CD4-positive, alpha-beta T cell treated with Interleukin-1 beta for 1 hour (primary cell): ENCODE measurements around the gene SERINC2.
A peak's percentile ranks its signal among the peaks of the same experiment; 100 is the strongest.
"Not testable (repeated sequence)": the region's sequence is repeated elsewhere in the genome, so short reads cannot be mapped to it uniquely, and the experiment has no call there.

Experiments used
- DNase-seq, 2 donors: peaks; one replicate each; pipeline ENCODE4 v3.0.0-alpha.2; 2020 to 2022

SERINC2 gene

DNA sequence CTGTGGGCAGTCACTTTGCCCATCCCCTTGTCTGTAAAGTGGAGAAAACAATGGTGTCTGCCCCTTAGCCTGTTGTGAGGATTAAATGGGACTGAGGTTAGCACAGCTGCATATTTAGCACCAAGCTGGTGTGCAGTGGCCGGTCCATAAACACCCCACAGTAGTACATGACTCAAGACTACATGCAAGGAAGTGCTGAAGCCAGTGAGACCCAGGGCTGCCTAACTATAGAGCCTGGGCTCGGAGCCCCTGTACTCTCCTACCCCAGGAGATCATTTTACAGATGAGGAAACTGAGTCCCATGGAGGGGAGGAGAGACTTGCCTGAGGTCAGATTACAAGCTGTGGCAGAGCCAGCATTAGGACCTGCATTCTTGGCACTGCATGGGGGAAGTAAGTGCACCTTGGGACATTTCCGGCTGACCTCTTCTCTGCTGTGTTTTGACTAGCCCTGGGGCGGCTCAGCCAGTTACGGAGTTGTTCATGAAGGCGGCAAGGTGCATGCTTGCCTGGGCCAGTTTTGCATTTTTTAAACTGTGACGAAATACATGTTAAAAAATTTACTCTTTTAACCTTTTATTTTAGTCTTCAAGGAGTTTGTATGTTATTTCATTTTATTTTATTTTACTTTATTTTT, 3.2 kb downstream of the SERINC2 start:
- DNase-seq, result no peak

DNA sequence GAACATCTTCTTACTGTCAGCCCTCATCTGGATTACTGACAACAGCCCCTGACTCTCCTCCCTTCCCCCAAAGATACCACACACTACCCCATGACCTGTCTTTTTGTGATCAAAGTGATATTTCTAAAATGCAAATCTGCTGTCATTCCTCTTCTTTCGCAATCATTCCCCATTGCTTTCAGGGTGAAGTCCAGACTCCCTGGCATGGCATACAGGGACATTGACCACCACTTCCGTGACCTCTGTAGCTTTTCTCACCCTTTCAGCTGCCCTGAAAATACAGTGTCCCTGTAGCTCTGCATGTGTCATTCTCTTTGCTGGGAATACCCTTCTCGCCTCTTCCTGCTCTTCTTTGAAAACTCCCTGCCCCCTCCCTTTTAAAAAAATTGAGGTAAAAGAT, 4.1 kb downstream of the SERINC2 start:
- DNase-seq, result no peak

GRCh38 chr1:31418626-31419323, 5.8 kb downstream of the SERINC2 start:
- no peak for DNase-seq

GRCh38 chr1:31420716-31421115, 7.7 kb downstream of the SERINC2 start:
- no peak for DNase-seq

GRCh38 chr1:31421371-31422040, 8.5 kb downstream of the SERINC2 start:
- no peak for DNase-seq

- peak; percentile 52 to 65 for DNase-seq
Observed at GRCh38 chr1:31422505-31423319, 9.7 kb downstream of the SERINC2 start.

GRCh38 chr1:31423418-31423947, 10.5 kb downstream of the SERINC2 start:
- DNase-seq, result peak in 1 of 2 donors; percentile 75

- no peak for DNase-seq
Observed at GRCh38 chr1:31424568-31424967, 11.6 kb downstream of the SERINC2 start.

GRCh38 chr1:31425301-31426081, 12.5 kb downstream of the SERINC2 start:
- DNase-seq, result no peak

GRCh38 chr1:31426249-31426922, 13.4 kb downstream of the SERINC2 start:
- no peak for DNase-seq

DNA sequence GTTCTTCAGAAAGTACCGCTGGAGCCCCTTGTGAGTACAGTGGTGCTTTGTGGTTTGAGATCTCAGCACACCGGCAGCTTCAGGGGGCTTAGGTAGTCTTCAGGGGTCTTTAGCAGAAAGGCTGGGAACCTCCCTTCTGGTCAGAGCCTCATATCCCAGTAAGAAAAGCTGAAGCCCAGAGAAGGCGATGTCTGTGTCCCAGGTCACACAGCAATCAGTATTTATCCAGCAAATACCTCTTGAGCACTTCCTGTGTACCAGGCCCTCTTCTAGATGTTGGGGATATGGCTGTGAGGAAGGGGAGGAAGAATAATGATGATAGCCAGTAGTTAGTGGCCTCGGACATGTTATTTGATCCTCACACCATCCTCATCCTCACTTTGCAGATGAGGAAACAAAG, 14.3 kb downstream of the SERINC2 start:
- DNase-seq, result no peak

GRCh38 chr1:31428436-31429221, 15.6 kb downstream of the SERINC2 start:
- no peak for DNase-seq

DNA sequence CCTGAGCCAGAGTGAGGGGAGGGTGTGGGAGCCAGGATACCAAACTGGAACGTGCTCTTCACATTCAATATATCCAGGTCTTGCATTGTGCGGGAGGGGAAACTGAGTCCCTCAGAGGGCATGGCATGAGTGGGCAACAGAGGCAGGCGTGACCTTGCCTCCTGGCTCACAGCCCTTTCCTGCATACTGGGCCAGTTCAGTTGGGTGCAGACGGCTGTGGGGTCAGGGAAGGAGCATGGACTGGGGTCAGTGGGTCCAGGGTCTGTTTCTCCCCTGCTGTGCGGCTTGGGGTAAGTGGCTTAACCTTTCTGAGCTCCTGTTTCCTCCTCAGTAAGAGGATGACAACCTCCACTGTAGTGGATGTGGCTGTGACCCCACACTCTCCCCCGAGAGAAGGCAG, 16.6 kb downstream of the SERINC2 start:
- DNase-seq, result no peak

DNA sequence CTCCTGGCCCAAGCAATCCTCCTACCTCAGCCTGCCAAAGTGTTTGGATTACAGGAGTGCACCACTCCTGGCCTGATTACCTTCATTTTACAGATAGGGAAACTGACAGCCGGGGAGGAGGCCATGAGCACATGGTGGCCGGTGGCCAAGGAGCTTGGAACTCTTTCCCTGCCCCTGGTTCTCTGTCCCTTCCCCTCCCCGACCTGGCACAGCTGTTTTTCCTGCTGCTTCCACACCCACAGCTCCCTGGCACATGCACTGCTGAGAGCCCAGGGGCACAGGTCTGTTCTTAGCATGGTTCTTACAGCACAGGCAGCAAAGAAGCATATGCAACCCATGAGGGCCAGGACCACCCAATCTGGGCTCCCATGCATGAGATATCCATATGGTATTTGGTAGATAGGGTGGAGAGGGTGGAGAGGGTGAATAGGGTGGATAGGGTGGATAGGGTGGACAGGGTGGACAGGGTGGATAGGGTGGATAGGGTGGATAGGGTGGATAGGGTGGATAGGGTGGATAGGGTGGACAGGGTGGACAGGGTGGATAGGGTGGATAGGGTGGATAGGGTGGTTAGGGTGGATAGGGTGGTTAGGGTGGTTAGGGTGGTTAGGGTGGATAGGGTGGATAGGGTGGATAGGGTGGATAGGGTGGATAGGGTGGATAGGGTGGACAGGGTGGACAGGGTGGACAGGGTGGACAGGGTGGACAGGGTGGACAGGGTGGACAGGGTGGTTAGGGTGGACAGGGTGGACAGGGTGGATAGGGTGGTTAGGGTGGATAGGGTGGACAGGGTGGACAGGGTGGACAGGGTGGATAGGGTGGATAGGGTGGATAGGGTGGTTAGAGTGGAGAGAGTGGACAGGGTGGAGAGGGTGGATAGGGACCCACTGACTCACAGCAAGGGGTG, 18.6 kb downstream of the SERINC2 start:
- DNase-seq, result not testable (repeated sequence)

- DNase-seq, result no peak
Observed at GRCh38 chr1:31432592-31433395, 19.8 kb downstream of the SERINC2 start.

GRCh38 chr1:31433396-31433930, 20.4 kb downstream of the SERINC2 start:
- no peak for DNase-seq

DNA sequence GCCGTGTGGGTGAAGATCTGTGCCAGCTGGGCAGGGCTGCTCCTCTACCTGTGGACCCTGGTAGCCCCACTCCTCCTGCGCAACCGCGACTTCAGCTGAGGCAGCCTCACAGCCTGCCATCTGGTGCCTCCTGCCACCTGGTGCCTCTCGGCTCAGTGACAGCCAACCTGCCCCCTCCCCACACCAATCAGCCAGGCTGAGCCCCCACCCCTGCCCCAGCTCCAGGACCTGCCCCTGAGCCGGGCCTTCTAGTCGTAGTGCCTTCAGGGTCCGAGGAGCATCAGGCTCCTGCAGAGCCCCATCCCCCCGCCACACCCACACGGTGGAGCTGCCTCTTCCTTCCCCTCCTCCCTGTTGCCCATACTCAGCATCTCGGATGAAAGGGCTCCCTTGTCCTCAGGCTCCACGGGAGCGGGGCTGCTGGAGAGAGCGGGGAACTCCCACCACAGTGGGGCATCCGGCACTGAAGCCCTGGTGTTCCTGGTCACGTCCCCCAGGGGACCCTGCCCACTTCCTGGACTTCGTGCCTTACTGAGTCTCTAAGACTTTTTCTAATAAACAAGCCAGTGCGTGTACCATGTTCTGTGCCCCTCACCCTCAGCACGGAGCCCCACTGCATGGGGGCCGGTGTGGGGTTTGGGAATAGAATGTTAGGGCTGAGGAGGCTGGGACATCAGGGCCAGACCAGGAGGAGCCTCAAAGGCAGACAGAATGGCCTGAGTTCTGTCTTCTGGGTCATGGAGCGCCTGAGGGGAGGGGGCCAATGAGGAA, 21.3 kb downstream of the SERINC2 start:
- no peak for DNase-seq

DNA sequence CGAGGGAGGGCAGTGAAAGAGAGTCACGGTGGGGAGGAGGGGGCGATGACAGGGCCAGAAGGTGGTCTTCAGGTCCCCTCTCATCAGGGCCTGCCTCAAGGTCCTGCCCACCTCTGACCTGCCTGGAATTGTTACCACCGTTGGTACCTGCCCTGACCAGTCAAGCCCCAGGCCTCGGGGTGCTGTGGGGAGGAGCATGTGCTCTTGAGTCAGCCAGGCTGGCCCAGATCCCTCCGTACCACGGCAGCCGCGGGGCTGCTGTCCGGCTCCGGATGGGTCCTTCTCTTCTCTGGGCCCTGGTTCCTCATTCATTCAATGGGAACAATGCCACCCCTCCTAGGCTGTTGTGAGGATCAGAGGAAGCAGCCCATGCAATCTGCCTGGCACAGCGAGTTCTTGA, 22.0 kb downstream of the SERINC2 start:
- DNase-seq, result no peak
